Upper lobe of right lung (tissue), 1 donor: Measurements from ENCODE around the gene ING5. TPM values are rescaled to one million over a fixed set of nuclear protein-coding genes. Genes with fewer than 3 reads are reported as not detected.

Source experiments
- ATAC-seq: fragments of 200-7000 bp; cut with Tn5 transposase; one replicate; pipeline ENCODE4 v1.9.1; 2020; ENCODE audit warnings: mild to moderate bottlenecking, moderate library complexity
- DNase-seq: peaks from one replicate; pipeline ENCODE4 v3.0.0-alpha.2; 2020
- H3K27ac ChIP-seq: fragments of 200-600 bp; one replicate; pipeline ENCODE4 v1.8.0; 2022
- H3K27me3 ChIP-seq: fragments of 200-600 bp; one replicate; pipeline ENCODE4 v1.8.0; 2022; ENCODE audit warnings: mild to moderate bottlenecking
- H3K36me3 ChIP-seq: fragments of 200-600 bp; one replicate; pipeline ENCODE4 v1.8.0; 2022
- H3K4me1 ChIP-seq: fragments of 200-600 bp; one replicate; pipeline ENCODE4 v1.8.0; 2022
- H3K4me3 ChIP-seq: fragments of 200-600 bp; one replicate; pipeline ENCODE4 v1.8.0; 2022; ENCODE audit warnings: mild to moderate bottlenecking
- H3K9me3 ChIP-seq: fragments of 200-600 bp; one replicate; pipeline ENCODE4 v1.8.0; 2022
- intact Hi-C: fragments of 100-400 bp; cut with DNase I; formaldehyde crosslinking; loops from one replicate; pipeline ENCODE4 v1.11.0; 2022
- total RNA-seq: library from RNA; stranded (reverse); fragmentation: NEBNext Ultra II Directional; extraction: Animal tissue kit (Norgen Biotek cat#: 25700); gene quantifications from one replicate; pipeline ENCODE4 v1.2.1, GENCODE V29; 2021
- TF ChIP-seq, protein P1 (sequence below): fragments of 200-600 bp; IDR thresholded peaks from one replicate; pipeline ENCODE4 v1.8.0; 2022; ENCODE audit warnings: antibody characterized with exemption
- donor health status: DM: no; HTN: yes; CAD: no; lungs with severe emphysema.

ING5 gene
- total RNA-seq, 1 donor from 2014 or later: 36.5 TPM

DNA sequence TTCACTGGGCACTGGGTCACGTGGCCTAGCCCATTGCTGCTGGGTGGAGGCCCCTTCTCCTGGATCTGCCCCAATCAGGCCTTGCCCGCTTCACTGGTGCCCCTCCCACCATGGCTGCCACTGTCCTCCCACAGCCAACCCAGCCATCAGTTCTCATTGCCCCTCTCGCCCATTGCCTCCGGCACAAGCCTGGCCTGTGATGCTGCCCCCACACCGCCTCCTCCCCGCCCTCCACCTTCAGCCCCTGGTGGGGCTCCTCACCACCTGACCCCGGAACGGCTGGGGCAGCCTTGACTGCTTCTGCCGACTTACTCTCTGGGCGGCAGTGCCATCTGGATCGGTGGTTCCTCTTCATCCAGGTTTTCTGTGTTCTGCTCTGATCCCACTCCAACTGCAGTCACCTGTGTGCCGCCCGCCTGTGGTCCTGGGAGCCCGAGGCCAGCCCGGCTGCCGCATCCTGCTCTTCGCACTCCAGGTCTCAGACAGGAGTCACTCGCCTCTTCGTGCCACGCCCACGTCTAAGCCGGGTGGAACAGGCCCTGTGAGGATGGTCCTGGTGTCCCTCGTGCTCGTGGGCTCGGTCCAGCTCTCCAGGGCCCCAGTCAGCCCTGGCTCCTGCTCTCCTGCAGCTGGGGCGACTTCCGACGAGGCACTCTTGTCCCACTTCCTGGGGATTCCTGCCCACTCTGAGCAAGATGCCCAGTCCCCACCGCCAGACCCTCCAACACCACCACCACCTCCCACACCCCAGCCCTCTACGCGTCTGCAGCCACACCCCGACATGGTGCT, 46.8 kb downstream of the ING5 start:
- TF ChIP-seq, protein P1, sequence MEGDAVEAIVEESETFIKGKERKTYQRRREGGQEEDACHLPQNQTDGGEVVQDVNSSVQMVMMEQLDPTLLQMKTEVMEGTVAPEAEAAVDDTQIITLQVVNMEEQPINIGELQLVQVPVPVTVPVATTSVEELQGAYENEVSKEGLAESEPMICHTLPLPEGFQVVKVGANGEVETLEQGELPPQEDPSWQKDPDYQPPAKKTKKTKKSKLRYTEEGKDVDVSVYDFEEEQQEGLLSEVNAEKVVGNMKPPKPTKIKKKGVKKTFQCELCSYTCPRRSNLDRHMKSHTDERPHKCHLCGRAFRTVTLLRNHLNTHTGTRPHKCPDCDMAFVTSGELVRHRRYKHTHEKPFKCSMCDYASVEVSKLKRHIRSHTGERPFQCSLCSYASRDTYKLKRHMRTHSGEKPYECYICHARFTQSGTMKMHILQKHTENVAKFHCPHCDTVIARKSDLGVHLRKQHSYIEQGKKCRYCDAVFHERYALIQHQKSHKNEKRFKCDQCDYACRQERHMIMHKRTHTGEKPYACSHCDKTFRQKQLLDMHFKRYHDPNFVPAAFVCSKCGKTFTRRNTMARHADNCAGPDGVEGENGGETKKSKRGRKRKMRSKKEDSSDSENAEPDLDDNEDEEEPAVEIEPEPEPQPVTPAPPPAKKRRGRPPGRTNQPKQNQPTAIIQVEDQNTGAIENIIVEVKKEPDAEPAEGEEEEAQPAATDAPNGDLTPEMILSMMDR: no peak
- Histone ChIP-seq H3K4me3 (no peak overlapping the region), H3K27ac (no peak overlapping the region), H3K27me3 (no peaks in the 10 kb centered on the region), H3K4me1 (peaks cover 6% of the 10 kb centered on the region), H3K9me3 (no peaks in the 10 kb centered on the region), H3K36me3 (peaks cover 13% of the 10 kb centered on the region)
- intact Hi-C loops: no loop called here
- DNase-seq (no peak), ATAC-seq (no peak)

GRCh38 chr2:241750076-241750840, 48.4 kb downstream of the ING5 start:
- TF ChIP-seq, protein P1: no peak
- peaks cover 6% of the 10 kb centered on the region for H3K4me1 ChIP-seq
- no peak overlapping the region for H3K27ac ChIP-seq
- intact Hi-C loops: no loop called here
- H3K9me3 ChIP-seq: no peaks in the 10 kb centered on the region
- no peak overlapping the region for H3K4me3 ChIP-seq
- DNase-seq (no peak), ATAC-seq (no peak)
- H3K36me3 ChIP-seq: peaks cover 16% of the 10 kb centered on the region
- H3K27me3 ChIP-seq: no peaks in the 10 kb centered on the region

DNA sequence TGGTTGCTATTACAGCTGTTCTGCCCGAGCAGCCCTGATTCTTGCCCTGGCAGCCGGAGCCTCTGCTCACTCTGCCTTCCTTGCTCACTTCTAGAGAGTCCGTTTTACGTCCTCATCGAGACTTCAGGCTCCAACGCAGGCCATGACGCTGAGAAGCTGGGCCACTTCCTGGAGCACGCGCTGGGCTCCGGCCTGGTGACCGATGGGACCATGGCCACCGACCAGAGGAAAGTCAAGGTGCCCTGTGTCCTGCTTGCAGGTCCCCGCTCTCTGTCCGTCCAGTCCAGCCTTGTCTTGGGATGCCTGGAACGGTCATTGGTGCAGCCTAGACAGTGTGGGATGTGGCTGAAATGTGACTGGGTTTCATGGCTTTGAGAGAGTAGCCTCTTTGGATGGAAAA, 49.3 kb downstream of the ING5 start:
- peaks cover 20% of the 10 kb centered on the region for H3K36me3 ChIP-seq
- H3K27me3 ChIP-seq: no peaks in the 10 kb centered on the region
- no peaks in the 10 kb centered on the region for H3K9me3 ChIP-seq
- intact Hi-C loops: no loop called here
- TF ChIP-seq, protein P1: no peak
- DNase-seq (no peak), ATAC-seq (no peak)
- H3K4me1 ChIP-seq: peaks cover 6% of the 10 kb centered on the region
- H3K4me3 ChIP-seq: no peak overlapping the region
- no peak overlapping the region for H3K27ac ChIP-seq

DNA sequence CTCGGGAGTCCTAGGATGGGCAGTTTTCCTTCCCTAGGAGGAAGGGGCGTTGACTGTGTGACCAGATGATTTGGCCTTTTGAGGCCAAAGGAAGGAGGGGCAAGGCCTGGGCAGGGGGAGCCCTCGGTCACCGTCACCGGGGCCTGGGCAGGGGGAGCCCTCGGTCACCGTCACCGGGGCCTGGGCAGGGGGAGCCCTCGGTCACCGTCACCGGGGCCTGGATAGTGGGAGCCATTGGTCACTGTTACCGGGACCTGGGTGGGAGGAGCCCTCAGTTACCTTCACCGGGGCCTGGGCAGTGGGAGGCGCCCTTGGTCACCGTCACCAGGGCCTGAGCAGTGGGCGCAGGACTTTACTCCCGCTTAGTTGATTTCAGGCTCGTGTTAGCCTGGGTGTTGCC, 49.9 kb downstream of the ING5 start:
- no peak for DNase-seq
- TF ChIP-seq, protein P1: no peak
- H3K27ac ChIP-seq: no peak overlapping the region
- no peak overlapping the region for H3K4me3 ChIP-seq
- peaks cover 25% of the 10 kb centered on the region for H3K36me3 ChIP-seq
- no peaks in the 10 kb centered on the region for H3K9me3 ChIP-seq
- peaks cover 6% of the 10 kb centered on the region for H3K4me1 ChIP-seq
- no peak for ATAC-seq
- no peaks in the 10 kb centered on the region for H3K27me3 ChIP-seq
- intact Hi-C loops: no loop called here

DNA sequence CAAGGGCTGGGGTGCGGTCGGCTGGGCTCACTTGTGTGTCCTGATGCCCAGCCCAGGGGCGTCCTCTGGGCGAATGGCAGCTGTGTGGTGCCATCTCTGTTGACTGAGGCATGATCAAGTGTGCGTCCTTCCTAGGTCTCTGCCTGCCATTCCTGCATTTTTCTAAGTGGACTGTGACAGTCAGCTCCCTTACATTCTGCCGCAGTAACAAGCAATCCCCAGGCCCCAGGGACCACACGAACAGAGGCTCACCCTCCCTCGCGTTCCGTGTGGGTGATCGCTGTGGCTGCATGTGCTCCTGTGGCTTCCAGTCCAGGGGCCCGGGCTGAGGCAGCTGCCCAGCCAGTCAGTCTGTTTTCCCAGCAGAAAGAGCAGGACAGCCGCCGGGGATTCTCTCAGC, 50.4 kb downstream of the ING5 start:
- no peaks in the 10 kb centered on the region for H3K9me3 ChIP-seq
- TF ChIP-seq, protein P1: no peak
- no peak overlapping the region for H3K4me3 ChIP-seq
- ATAC-seq: no peak
- intact Hi-C loops: no loop called here
- H3K4me1 ChIP-seq: peaks cover 6% of the 10 kb centered on the region
- H3K27ac ChIP-seq: no peak overlapping the region
- DNase-seq: no peak
- H3K36me3 ChIP-seq: peaks cover 25% of the 10 kb centered on the region
- H3K27me3 ChIP-seq: no peaks in the 10 kb centered on the region
